ENCODE data around the gene FAM110D. TPM values are rescaled to one million over a fixed set of nuclear protein-coding genes. Genes with fewer than 3 reads are reported as not detected.

FAM110D gene
- total RNA-seq, 1 experiment from 2014 or later, result 0.18 TPM

GRCh38 chr1:26124418-26125331, 34.2 kb upstream of the FAM110D start:
- H3K4me1 ChIP-seq, result no peaks in the 10 kb centered on the region
- H3K4me3 ChIP-seq, result no peak overlapping the region
- H3K36me3 ChIP-seq, result peaks cover 2% of the 10 kb centered on the region; the same call in 1 of the 2 replicates
- no peak overlapping the region for H3K27ac ChIP-seq
- no peaks in the 10 kb centered on the region for H3K9me3 ChIP-seq (replicated peaks)
- H3K27me3 ChIP-seq, result peaks cover 4% of the 10 kb centered on the region; the same call in 1 of the 2 replicates
- no peak for DNase-seq

GRCh38 chr1:26125382-26125781, 33.5 kb upstream of the FAM110D start:
- Histone ChIP-seq H3K27ac (no peak overlapping the region), H3K4me1 (no peaks in the 10 kb centered on the region), H3K36me3 (peaks cover 2% of the 10 kb centered on the region; the same call in 1 of the 2 replicates), H3K27me3 (peaks cover 4% of the 10 kb centered on the region; the same call in 1 of the 2 replicates), H3K4me3 (no peak overlapping the region), H3K9me3 (replicated peaks) (no peaks in the 10 kb centered on the region)
- no peak for DNase-seq

DNA sequence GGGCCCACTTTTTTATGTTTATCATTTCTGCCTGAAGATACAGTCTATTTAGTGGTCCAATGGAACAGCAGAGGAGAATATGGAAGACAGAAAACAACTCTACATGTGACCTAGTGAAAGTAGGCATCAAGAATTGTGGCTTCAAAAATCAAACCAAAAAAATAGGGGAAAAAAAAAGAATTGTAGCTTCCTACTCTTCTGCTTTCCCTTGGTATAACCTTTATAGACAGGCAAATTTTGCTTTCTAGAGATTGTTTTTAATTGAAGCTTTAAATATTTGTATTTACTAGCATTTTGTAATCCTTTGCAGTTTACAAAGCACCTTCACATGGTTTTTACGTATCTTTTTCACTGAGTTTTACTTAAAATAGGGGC, 32.9 kb upstream of the FAM110D start:
- H3K4me1 ChIP-seq, result no peaks in the 10 kb centered on the region
- no peaks in the 10 kb centered on the region for H3K9me3 ChIP-seq (replicated peaks)
- peaks cover 6% of the 10 kb centered on the region for H3K27me3 ChIP-seq
- no peak overlapping the region for H3K27ac ChIP-seq
- peaks cover 2% of the 10 kb centered on the region; the same call in 1 of the 2 replicates for H3K36me3 ChIP-seq
- H3K4me3 ChIP-seq, result no peak overlapping the region
- DNase-seq, result no peak

GRCh38 chr1:26126321-26127084, 32.4 kb upstream of the FAM110D start:
- peaks cover 1% of the 10 kb centered on the region; the same call in 1 of the 2 replicates for H3K36me3 ChIP-seq
- no peak overlapping the region for H3K27ac ChIP-seq
- peaks cover 12% of the 10 kb centered on the region for H3K27me3 ChIP-seq
- H3K4me3 ChIP-seq, result no peak overlapping the region
- H3K9me3 ChIP-seq (replicated peaks), result no peaks in the 10 kb centered on the region
- no peaks in the 10 kb centered on the region for H3K4me1 ChIP-seq
- no peak for DNase-seq

DNA sequence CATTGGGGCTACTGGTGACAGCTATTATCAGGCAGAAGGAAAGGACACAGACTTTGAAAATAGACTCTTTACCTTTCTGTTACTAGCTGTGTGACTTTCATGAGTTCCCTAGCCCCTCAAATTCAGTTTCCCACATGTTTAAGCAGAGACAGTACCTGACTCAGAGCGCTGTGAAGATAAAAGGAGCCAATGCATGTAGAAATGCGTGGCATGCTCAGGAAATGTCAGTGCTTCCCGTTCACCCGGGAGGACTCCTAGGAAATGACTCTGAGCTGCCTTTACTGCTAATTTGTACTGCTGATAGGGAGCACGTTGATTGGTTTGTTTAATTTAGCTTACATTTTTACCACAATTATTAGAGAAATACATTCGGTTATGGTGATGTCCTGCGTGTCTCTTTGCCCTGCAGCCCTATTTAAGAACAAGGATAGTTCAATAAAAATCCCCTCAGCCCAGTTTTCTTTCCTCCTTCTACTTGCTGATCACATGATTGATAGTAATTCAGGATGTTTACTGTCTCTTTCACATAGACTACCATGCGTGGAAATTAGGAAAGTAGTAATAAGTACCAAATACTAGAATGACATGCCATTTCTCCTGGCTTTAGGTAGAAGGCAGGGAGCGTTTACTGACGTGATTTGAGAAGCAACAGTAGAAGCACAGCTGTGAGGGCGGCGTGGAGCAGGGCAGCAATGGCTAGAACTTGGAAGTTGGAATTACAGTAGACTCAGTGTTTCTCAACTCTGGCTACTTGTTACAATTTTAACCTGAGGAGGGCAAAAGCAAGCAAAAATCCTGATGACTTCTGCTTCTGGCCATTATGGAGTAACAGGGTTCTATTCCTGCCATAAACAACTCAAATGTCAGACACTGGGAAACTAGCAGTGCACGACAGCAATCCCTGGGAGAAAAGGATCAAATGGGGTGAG, 31.4 kb upstream of the FAM110D start:
- no peak overlapping the region for H3K27ac ChIP-seq

GRCh38 chr1:26129778-26130177, 29.1 kb upstream of the FAM110D start:
- Histone ChIP-seq H3K27me3 (peaks cover 15% of the 10 kb centered on the region), H3K27ac (no peak overlapping the region), H3K9me3 (replicated peaks) (no peaks in the 10 kb centered on the region), H3K36me3 (no peaks in the 10 kb centered on the region), H3K4me1 (no peaks in the 10 kb centered on the region), H3K4me3 (no peak overlapping the region)
- DNase-seq, result no peak

More for the DNA sequence above, 31.4 kb upstream of the FAM110D start:
- DNase-seq, result no peak
- peaks cover 15% of the 10 kb centered on the region for H3K27me3 ChIP-seq
- H3K4me3 ChIP-seq, result no peak overlapping the region
- H3K4me1 ChIP-seq, result no peaks in the 10 kb centered on the region
- no peaks in the 10 kb centered on the region for H3K36me3 ChIP-seq
- H3K9me3 ChIP-seq (replicated peaks), result no peaks in the 10 kb centered on the region

- H3K4me3 ChIP-seq, result no peak overlapping the region
- no peaks in the 10 kb centered on the region for H3K9me3 ChIP-seq (replicated peaks)
- H3K27ac ChIP-seq, result no peak overlapping the region
- no peak for DNase-seq
- no peaks in the 10 kb centered on the region for H3K36me3 ChIP-seq
- no peaks in the 10 kb centered on the region for H3K4me1 ChIP-seq
- H3K27me3 ChIP-seq, result peaks cover 15% of the 10 kb centered on the region
These were observed 28.2 kb upstream of the FAM110D start for GRCh38 chr1:26130695-26131094.

- Histone ChIP-seq H3K27ac (no peak overlapping the region), H3K4me3 (no peak overlapping the region), H3K4me1 (no peaks in the 10 kb centered on the region), H3K36me3 (no peaks in the 10 kb centered on the region), H3K9me3 (replicated peaks) (no peaks in the 10 kb centered on the region), H3K27me3 (peaks cover 15% of the 10 kb centered on the region)
- DNase-seq, result peak in 1 of 2 experiments; percentile 37
These were observed 26.6 kb upstream of the FAM110D start for GRCh38 chr1:26132128-26132833.

GRCh38 chr1:26132834-26133167, 26.1 kb upstream of the FAM110D start:
- Histone ChIP-seq H3K27ac (no peak overlapping the region), H3K4me3 (no peak overlapping the region), H3K9me3 (replicated peaks) (no peaks in the 10 kb centered on the region), H3K36me3 (no peaks in the 10 kb centered on the region), H3K27me3 (peaks cover 15% of the 10 kb centered on the region), H3K4me1 (no peaks in the 10 kb centered on the region)
- DNase-seq, result no peak

DNA sequence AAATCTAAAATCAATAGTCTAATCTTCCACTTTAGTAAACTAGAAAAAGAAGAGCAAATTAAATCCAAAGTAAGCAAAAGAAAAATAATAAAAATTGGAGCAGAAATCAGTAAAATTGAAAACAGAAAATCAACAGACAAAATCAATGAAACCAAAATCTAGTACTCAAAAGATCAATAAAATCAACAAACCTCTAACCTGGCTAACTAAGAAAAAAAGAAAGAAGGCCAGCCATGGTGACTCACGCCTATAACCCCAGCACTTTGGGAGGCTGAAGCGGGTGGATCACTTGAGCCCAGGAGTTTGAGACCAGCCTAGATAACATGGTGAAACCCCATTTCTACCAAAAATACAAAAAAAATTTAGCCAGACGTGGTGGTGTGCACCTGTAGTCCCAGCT, 24.4 kb upstream of the FAM110D start:
- Histone ChIP-seq H3K4me3 (no peak overlapping the region), H3K36me3 (no peaks in the 10 kb centered on the region), H3K27ac (no peak overlapping the region), H3K27me3 (peaks cover 11% of the 10 kb centered on the region; the same call in 1 of the 2 replicates), H3K4me1 (no peaks in the 10 kb centered on the region), H3K9me3 (replicated peaks) (no peaks in the 10 kb centered on the region)
- no peak for DNase-seq

DNA sequence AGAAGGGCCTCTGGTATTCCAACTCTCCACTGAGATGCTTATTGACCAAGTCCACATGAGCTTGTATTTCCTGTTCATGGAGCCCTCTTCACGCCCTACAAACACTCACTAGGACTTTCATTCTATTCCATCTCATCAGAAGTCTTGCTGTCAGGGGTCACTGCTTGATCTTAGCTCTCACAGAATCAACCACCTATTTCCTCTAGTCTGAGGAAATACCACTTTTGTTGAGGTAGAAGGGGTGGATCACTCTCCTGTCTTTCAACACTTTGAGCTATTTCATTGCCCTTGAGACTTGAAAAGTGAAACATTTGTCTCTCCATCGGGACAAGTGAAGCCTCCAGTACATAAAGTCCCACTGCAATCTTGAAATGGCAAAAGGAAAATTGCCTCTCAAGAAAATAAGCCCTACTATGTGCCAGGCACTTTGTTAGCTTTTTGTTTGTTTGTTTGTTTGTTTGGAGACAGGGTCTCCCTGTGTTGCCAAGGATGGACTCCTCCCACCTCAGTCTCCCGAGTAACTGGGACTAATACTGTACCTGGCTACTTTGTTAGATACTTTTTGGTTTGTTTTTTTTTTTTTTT, 19.8 kb upstream of the FAM110D start:
- Histone ChIP-seq H3K4me3 (no peak overlapping the region), H3K27ac (no peak overlapping the region), H3K4me1 (no peaks in the 10 kb centered on the region), H3K36me3 (no peaks in the 10 kb centered on the region), H3K27me3 (no peaks in the 10 kb centered on the region), H3K9me3 (replicated peaks) (no peaks in the 10 kb centered on the region)
- no peak for DNase-seq

DNA sequence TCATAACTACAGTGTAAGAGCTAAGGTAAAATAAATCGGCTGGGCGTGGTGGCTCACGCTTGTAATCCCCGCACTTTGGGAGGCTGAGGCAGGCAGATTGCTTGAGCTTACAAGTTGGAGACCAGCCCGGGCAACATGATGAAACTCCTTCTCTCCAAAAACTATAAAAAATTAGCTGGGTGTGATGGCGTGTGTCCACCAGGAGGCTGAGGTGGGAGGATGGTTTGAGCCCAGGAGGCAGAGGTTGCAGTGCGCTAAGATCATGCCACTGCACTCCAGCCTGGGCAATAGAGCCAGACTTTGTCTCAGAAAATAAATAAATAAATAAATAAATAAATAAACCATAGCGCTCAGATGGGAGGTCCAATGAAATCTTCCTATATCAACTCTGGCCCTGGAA, 16.7 kb upstream of the FAM110D start:
- no peaks in the 10 kb centered on the region for H3K4me1 ChIP-seq
- H3K4me3 ChIP-seq, result no peak overlapping the region
- H3K36me3 ChIP-seq, result no peaks in the 10 kb centered on the region
- H3K9me3 ChIP-seq (replicated peaks), result no peaks in the 10 kb centered on the region
- no peaks in the 10 kb centered on the region for H3K27me3 ChIP-seq
- no peak overlapping the region for H3K27ac ChIP-seq
- DNase-seq, result no peak

DNA sequence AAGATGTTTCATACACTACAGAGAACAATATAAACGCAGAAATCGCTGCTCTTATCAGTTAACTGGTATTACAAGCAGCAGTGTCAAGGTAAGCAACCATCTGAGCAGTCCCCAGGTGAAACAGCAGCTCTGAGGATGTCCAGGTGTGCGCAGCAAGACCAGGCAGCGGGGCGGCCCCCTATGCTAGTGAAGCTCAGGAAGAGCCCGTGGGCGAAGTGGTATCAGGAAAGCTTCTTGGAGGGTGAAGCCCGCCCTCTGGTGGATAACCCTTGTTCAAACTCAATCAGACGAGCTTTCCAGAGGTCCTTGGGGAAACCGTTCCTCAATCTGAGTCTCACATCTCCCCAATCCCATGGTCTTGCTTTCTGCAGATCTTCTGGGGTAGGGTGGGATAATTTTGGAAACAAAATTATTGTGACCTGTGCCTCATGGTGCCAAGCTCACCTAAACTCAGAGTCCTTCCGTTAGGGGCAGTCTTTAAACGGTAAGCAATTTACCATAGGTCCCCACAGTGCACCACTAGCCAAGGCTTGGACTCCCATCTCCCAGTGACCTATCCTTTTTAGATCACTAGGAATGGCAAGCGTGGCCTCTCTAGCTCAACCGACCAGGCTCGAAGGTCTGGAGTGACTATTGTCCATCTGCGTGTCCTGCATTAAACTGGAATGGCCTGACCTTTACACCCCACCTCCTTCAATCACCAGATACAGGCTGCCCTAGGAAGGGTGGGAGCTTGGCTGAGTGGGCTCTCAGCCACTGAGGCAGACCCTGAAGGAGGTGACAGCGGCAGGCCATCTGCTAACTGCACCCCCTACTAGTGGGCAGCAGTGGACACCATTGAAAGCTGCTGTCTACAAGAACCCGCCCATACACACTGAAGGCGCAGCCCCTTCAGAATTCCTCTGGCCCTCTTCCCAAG, 13.6 kb upstream of the FAM110D start:
- no peak overlapping the region for H3K4me3 ChIP-seq
- DNase-seq, result peak; percentile 74 to 93
- H3K9me3 ChIP-seq (replicated peaks), result no peaks in the 10 kb centered on the region
- H3K36me3 ChIP-seq, result no peaks in the 10 kb centered on the region
- H3K27me3 ChIP-seq, result no peaks in the 10 kb centered on the region
- H3K4me1 ChIP-seq, result peaks cover 8% of the 10 kb centered on the region
- H3K27ac ChIP-seq, result no peak overlapping the region

Measured in SJCRH30 (cell line).